Hepatocyte (in vitro differentiated cells): ENCODE measurements around the gene PTPN11. TPM values are rescaled to one million over a fixed set of nuclear protein-coding genes. Genes with fewer than 3 reads are reported as not detected.

Experiments used
- DNase-seq: peaks from one replicate; pipeline ENCODE4 v3.0.0-alpha.2; 2016; ENCODE audit warnings: low spot score
- H2AFZ ChIP-seq: fragments of 200-600 bp; sonication (generic); 2 replicates; pipeline ENCODE4 v1.6.0; 2016; ENCODE audit warnings: antibody characterized with exemption, mild to moderate bottlenecking
- H3K27ac ChIP-seq: fragments of 200-600 bp; sonication (generic); 2 replicates; pipeline ENCODE4 v1.5.1; 2016; ENCODE audit warnings: mild to moderate bottlenecking
- H3K27me3 ChIP-seq: fragments of 200-600 bp; sonication (generic); 2 replicates; pipeline ENCODE4 v1.6.1; 2016
- H3K36me3 ChIP-seq: fragments of 200-600 bp; sonication (generic); replicated peaks from 2 replicates; pipeline ENCODE4 v1.5.1; 2016; ENCODE audit warnings: low read depth; ENCODE audit not compliant: insufficient read depth
- H3K4me1 ChIP-seq: fragments of 200-600 bp; sonication (generic); 2 replicates; pipeline ENCODE4 v1.5.1; 2016; ENCODE audit warnings: mild to moderate bottlenecking, moderate library complexity; ENCODE audit not compliant: insufficient read depth
- H3K4me2 ChIP-seq: fragments of 200-600 bp; sonication (generic); 2 replicates; pipeline ENCODE4 v1.6.0; 2016
- H3K4me3 ChIP-seq: fragments of 200-600 bp; sonication (generic); 2 replicates; pipeline ENCODE4 v1.5.1; 2016; ENCODE audit warnings: mild to moderate bottlenecking
- H3K79me2 ChIP-seq: fragments of 200-600 bp; sonication (generic); 2 replicates; pipeline ENCODE4 v1.6.0; 2017; ENCODE audit warnings: mild to moderate bottlenecking
- H3K9me2 ChIP-seq: fragments of 200-600 bp; sonication (generic); replicated peaks from 2 replicates; pipeline ENCODE4 v1.6.0; 2017; ENCODE audit warnings: mild to moderate bottlenecking; ENCODE audit not compliant: insufficient read depth
- H3K9me3 ChIP-seq: fragments of 200-600 bp; sonication (generic); 2 replicates; pipeline ENCODE4 v1.5.1; 2016; ENCODE audit warnings: low read depth, mild to moderate bottlenecking
- H4K20me1 ChIP-seq: fragments of 200-600 bp; sonication (generic); 2 replicates; pipeline ENCODE4 v1.6.0; 2016; ENCODE audit warnings: mild to moderate bottlenecking; ENCODE audit not compliant: insufficient read depth, poor library complexity, severe bottlenecking
- CTCF ChIP-seq: fragments of 200-600 bp; sonication (generic); IDR thresholded peaks from 2 replicates; pipeline ENCODE4 v1.5.1; 2016; ENCODE audit warnings: antibody characterized with exemption, mild to moderate bottlenecking; ENCODE audit not compliant: poor library complexity
- EZH2 ChIP-seq: fragments of 200-600 bp; sonication (generic); IDR thresholded peaks from 2 replicates; pipeline ENCODE4 v1.6.1; 2016; ENCODE audit warnings: antibody characterized with exemption, mild to moderate bottlenecking, borderline replicate concordance
- EZH2phosphoT487 ChIP-seq: fragments of 200-600 bp; sonication (generic); IDR thresholded peaks from one replicate; pipeline ENCODE4 v1.6.1; 2018; ENCODE audit warnings: antibody characterized with exemption, mild to moderate bottlenecking, low read depth, moderate library complexity; ENCODE audit not compliant: unreplicated experiment, severe bottlenecking
- WGBS: methylation state at CpG from one replicate; pipeline ENCODE4 v1.1.6; 2016; ENCODE audit warnings: low lambda C conversion rate; ENCODE audit errors: missing lambda C conversion rate; 5-methylcytosine and 5-hydroxymethylcytosine counted together
- polyA plus RNA-seq: library from polyadenylated mRNA; unstranded; fragments of >200 nt; fragmentation: Nextera tagmentation; extraction: Ambion mirVana; gene quantifications from 2 replicates; pipeline ENCODE4 v1.2.1, GENCODE V29; 2016
- total RNA-seq: library from RNA; depleted of rRNA; stranded (reverse); fragments of >200 nt; gene quantifications from 2 replicates; pipeline ENCODE4 v1.2.3, GENCODE V29; 2014

PTPN11 gene
- total and polyA plus RNA-seq, 2 experiments from 2014 or later = 66.6 to 102 TPM

GRCh38 chr12:112524676-112525425 lies 106.1 kb downstream of the PTPN11 start:
- H3K27ac ChIP-seq = no peak overlapping the region
- no peaks in the 10 kb centered on the region for H3K9me3 ChIP-seq
- no peak for DNase-seq
- H2AFZ ChIP-seq = no peak overlapping the region
- H3K9me2 ChIP-seq = no peaks in the 10 kb centered on the region
- 75% methylated on average over 5 of the region's 5 CpGs for WGBS
- no peaks in the 10 kb centered on the region for H3K27me3 ChIP-seq
- TF ChIP-seq CTCF (no peak), EZH2phosphoT487 (no peak), EZH2 (no peak)
- no peaks in the 10 kb centered on the region for H3K36me3 ChIP-seq
- no peak overlapping the region for H3K4me3 ChIP-seq
- no peaks in the 10 kb centered on the region for H3K79me2 ChIP-seq
- H4K20me1 ChIP-seq = no peaks in the 10 kb centered on the region
- no peaks in the 10 kb centered on the region for H3K4me1 ChIP-seq
- H3K4me2 ChIP-seq = no peak overlapping the region

GRCh38 chr12:112525426-112525809 lies 106.7 kb downstream of the PTPN11 start:
- Histone ChIP-seq H3K4me2 (no peak overlapping the region), H3K27me3 (no peaks in the 10 kb centered on the region), H3K9me2 (no peaks in the 10 kb centered on the region), H3K4me3 (no peak overlapping the region), H2AFZ (no peak overlapping the region), H3K27ac (no peak overlapping the region), H3K79me2 (no peaks in the 10 kb centered on the region), H3K9me3 (no peaks in the 10 kb centered on the region), H4K20me1 (no peaks in the 10 kb centered on the region), H3K36me3 (no peaks in the 10 kb centered on the region), H3K4me1 (no peaks in the 10 kb centered on the region)
- TF ChIP-seq EZH2 = no peak
- no peak for TF ChIP-seq EZH2phosphoT487
- TF ChIP-seq CTCF = no peak
- no peak for DNase-seq
- WGBS = 97% methylated on average over 6 of the region's 6 CpGs

DNA sequence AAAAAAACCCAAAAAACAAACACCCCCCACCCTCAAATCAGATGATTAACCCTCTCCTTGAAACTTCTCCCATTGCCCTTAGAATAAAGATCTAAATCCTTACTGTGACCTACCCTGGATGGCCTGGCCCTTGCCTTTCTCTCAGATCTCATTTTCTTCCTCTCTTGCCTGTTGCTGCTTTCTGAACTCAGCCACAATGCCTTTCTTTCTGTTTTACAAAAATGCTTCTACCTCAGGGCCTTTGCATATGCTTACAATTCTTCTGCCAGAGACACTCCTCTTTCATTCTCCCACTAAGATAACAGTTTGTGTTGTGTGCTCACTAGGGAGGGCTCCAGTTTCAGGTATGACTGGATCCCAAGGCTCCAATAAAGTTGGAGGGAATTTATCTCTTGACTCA lies 108.3 kb downstream of the PTPN11 start:
- no peak overlapping the region for H3K4me2 ChIP-seq
- H2AFZ ChIP-seq = no peak overlapping the region
- H3K9me2 ChIP-seq = no peaks in the 10 kb centered on the region
- H3K4me3 ChIP-seq = no peak overlapping the region
- no peaks in the 10 kb centered on the region for H3K4me1 ChIP-seq
- no peaks in the 10 kb centered on the region for H4K20me1 ChIP-seq
- H3K36me3 ChIP-seq = no peaks in the 10 kb centered on the region
- DNase-seq = no peak
- TF ChIP-seq CTCF (no peak), EZH2phosphoT487 (no peak), EZH2 (no peak)
- no peaks in the 10 kb centered on the region for H3K9me3 ChIP-seq
- no peaks in the 10 kb centered on the region for H3K27me3 ChIP-seq
- H3K27ac ChIP-seq = no peak overlapping the region
- no peaks in the 10 kb centered on the region for H3K79me2 ChIP-seq
